Fibroblast of the aortic adventitia (primary cell): ENCODE data around the gene AASDHPPT. TPM values are rescaled to one million over a fixed set of nuclear protein-coding genes. Genes with fewer than 3 reads are reported as not detected.
"Not testable (repeated sequence)": the region's sequence is repeated elsewhere in the genome, so short reads cannot be mapped to it uniquely, and the experiment has no call there.

Experiments
- DNase-seq: peaks from one replicate; pipeline ENCODE4 v3.0.0-alpha.2; 2010; ENCODE audit warnings: low read depth
- H3K4me3 ChIP-seq: 2 replicates; pipeline ENCODE4 v1.5.1; 2011; ENCODE audit warnings: low read depth, mild to moderate bottlenecking, control low read depth, low read length, moderate library complexity
- total RNA-seq: library from RNA; depleted of rRNA; stranded (reverse); fragments of >200 nt; gene quantifications from 2 replicates; pipeline ENCODE4 v1.2.3, GENCODE V29; 2012; ENCODE audit warnings: low replicate concordance
- TF ChIP-seq, protein P1 (sequence below): IDR thresholded peaks from 2 replicates; pipeline ENCODE4 v1.5.1; 2011; ENCODE audit warnings: mild to moderate bottlenecking, low read length, control low read depth, inconsistent platforms; ENCODE audit not compliant: insufficient read depth

The AASDHPPT gene
- total RNA-seq, 1 donor, result 52.3 TPM

DNA sequence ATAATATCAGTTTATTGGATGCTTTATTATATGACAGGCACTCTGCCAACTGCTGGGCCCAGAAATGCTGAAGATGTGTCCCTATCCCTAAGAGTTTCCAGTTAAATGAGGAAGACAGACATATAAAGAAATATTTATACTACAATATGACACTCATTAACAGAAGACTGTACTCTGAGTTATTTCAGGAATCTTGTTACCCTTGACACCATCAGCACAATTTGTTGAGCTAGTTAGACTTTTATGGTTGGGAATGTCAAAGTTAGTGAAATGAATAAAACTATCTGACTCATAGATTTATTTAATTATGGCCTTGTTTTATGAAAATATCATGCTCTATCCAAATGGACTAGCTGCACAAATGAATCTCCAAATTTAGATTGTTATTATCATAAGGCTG lies 29.8 kb upstream of the AASDHPPT start:
- TF ChIP-seq, protein P1, sequence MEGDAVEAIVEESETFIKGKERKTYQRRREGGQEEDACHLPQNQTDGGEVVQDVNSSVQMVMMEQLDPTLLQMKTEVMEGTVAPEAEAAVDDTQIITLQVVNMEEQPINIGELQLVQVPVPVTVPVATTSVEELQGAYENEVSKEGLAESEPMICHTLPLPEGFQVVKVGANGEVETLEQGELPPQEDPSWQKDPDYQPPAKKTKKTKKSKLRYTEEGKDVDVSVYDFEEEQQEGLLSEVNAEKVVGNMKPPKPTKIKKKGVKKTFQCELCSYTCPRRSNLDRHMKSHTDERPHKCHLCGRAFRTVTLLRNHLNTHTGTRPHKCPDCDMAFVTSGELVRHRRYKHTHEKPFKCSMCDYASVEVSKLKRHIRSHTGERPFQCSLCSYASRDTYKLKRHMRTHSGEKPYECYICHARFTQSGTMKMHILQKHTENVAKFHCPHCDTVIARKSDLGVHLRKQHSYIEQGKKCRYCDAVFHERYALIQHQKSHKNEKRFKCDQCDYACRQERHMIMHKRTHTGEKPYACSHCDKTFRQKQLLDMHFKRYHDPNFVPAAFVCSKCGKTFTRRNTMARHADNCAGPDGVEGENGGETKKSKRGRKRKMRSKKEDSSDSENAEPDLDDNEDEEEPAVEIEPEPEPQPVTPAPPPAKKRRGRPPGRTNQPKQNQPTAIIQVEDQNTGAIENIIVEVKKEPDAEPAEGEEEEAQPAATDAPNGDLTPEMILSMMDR, result no peak
- no peak for DNase-seq
- no peak overlapping the region for H3K4me3 ChIP-seq

DNA sequence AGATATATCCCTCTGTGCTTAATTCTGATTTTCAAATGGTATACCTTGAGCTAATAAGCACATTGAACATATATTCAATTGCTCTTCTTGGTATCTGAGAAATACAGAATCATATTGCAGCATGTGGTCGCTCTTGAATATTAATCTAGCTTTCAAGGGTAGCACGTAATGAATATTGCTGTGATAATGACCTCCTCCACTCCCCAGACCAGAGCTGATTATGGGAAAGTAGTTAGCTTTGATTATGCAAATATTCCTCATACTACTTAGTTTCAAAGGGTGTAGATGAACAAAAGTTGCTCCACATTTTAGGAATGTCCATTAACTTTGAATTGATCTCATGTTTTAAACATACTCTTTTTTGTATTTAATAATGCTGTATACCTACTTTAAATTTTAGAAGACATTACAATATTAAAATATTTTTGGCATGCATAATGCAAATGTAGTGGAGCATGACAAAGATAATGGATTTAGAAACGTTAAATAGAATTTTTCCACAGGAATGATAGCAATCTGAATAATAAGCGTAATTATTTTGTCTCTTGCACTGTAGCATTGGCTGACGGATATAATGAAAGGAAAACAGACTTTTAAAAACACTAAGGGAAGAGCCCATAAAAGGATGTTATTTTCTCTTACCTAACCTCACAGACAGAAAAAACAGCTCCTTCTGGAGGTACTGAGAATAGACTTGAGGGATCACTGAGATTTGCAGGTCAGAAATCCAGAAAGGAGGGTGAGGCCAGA lies 27.6 kb upstream of the AASDHPPT start:
- no peak for DNase-seq
- TF ChIP-seq, protein P1, result no peak
- H3K4me3 ChIP-seq, result no peak overlapping the region

- H3K4me3 ChIP-seq, result no peak overlapping the region
- no peak for DNase-seq
- TF ChIP-seq, protein P1, result no peak
Measured at GRCh38 chr11:106051103-106051502, 26.4 kb upstream of the AASDHPPT start.

DNA sequence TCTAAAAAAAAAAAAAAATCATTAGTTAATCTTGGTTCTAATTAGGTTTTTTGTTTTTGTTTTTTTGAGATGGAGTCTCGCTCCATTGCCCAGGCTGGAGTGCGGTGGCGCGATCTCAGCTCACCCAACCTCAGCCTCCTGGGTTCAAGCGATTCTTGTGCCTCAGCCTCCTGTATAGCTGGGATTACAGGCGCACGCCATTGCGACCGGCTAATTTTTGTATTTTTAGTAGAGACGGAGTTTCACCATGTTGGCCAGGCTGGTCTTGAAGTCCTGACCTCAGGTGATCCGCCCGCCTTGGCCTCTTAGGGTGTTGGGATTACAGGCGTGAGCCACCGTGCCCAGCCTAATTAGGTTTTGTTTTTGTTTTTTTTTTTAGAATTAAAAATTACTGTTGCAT lies 19.1 kb upstream of the AASDHPPT start:
- DNase-seq, H3K4me3 ChIP-seq: not testable (repeated sequence)

- DNase-seq, result no peak
- H3K4me3 ChIP-seq, result no peak overlapping the region
- TF ChIP-seq, protein P1, result no peak
Measured at GRCh38 chr11:106059617-106060016, 17.8 kb upstream of the AASDHPPT start.

GRCh38 chr11:106061249-106061784 lies 16.1 kb upstream of the AASDHPPT start:
- TF ChIP-seq, protein P1, result no peak
- no peak for DNase-seq
- no peak overlapping the region for H3K4me3 ChIP-seq

DNA sequence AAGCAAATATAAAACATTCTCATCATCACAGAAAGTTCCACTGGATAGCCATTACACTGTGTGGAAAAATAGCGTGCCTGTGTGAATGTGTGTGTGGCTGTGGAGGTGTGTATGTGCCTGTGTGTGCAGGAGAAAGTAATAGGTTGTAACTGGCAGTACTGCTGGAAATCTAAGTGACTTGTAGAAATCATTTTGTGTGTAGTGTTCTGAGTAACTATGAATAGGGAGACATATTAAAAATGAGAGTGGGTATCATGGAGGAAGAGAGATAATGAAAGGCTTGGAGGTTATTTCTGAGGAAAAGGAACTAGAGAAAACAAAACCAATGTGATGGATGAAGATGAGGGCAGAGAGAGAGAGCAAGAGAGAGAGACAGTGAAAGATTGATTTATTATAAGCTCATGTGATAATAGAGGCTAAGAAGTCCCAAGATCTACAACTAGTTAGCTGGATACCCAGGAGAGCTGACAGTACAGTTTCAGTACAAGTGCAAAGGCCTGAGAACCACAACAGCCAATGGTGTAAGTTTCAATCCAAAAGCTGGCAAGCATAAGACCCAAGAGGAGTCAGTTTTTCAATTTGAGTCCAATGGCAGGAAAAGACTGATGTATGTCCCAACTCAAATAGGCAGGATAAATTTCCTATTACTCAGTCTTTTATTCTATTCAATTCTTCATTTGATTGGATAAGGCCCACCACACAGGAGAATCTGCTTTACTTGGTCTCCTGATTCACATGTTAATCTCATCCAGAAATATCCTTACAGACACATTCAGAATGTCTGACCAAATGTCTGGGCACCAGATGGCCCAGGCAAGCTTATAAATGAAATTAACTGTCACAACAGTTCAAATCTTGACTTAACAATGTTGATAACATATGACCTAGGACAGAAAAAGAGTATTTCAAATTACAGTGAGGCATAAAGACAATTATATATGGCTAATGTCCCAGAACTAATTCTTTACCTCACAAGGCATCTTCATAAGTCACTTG lies 15.2 kb upstream of the AASDHPPT start:
- TF ChIP-seq, protein P1, result no peak
- no peak for DNase-seq
- H3K4me3 ChIP-seq, result no peak overlapping the region
